Naive thymus-derived CD8-positive, alpha-beta T cell (primary cell): ENCODE measurements around the gene OR10H1. TPM values are rescaled to one million over a fixed set of nuclear protein-coding genes. Genes with fewer than 3 reads are reported as not detected.
"Not testable (repeated sequence)": the region's sequence is repeated elsewhere in the genome, so short reads cannot be mapped to it uniquely, and the experiment has no call there.

Experiments used
- ATAC-seq, 2 donors: fragments of 150-1000 bp; cut with Tn5 transposase in 1 of 2; sonication (Bioruptor Pico), chemical (Tn5 transposase) in 1 of 2; 1 replicate in 1 of 2; 2 replicates in 1 of 2; pipeline ENCODE4 v1.10.0; 2021; ENCODE audit warnings: mild to moderate bottlenecking in 2 of 2, moderate library complexity in 2 of 2
- POLR2A ChIA-PET: fragments of 350-600 bp; sonication (Branson Sonifier 250); formaldehyde crosslinking; loops from one replicate; lab custom pipeline; 2021; ENCODE audit warnings: antibody characterized with exemption; lab: Charles Lee
- DNase-seq, 10 donors: peaks; one replicate each; pipeline versions ENCODE4 v3.0.0 to v3.0.0-alpha.2; 2020 to 2022
- H3K27ac Mint-ChIP-seq, 10 donors: one replicate each; pipeline ENCODE4 v1.8.0; 2020 to 2022; ENCODE audit warnings: mild to moderate bottlenecking in 10 of 10, mixed read lengths in 10 of 10, moderate library complexity in 4 of 10, inconsistent platforms in 1 of 10
- H3K27me3 Mint-ChIP-seq, 5 donors: one replicate each; pipeline ENCODE4 v1.8.0; 2021 to 2022; ENCODE audit warnings: mixed read lengths in 5 of 5
- H3K36me3 Mint-ChIP-seq, 3 donors: one replicate each; pipeline ENCODE4 v1.8.0; 2020 to 2022; ENCODE audit warnings: mixed read lengths in 3 of 3, mild to moderate bottlenecking in 2 of 3, inconsistent platforms in 1 of 3
- H3K4me1 Mint-ChIP-seq, 4 donors: one replicate each; pipeline ENCODE4 v1.8.0; 2021 to 2022; ENCODE audit warnings: mixed read lengths in 4 of 4
- H3K4me3 Mint-ChIP-seq, 10 donors: one replicate each; pipeline ENCODE4 v1.8.0; 2020 to 2022; ENCODE audit warnings: mild to moderate bottlenecking in 10 of 10, mixed read lengths in 10 of 10, moderate library complexity in 6 of 10, inconsistent platforms in 1 of 10
- H3K9me3 Mint-ChIP-seq, 9 donors: one replicate each; pipeline ENCODE4 v1.8.0; 2020 to 2022; ENCODE audit warnings: mixed read lengths in 9 of 9, mild to moderate bottlenecking in 3 of 9, inconsistent platforms in 1 of 9, moderate library complexity in 1 of 9
- polyA plus RNA-seq, 3 donors: library from polyadenylated mRNA; unstranded; fragments of 300-500 nt; fragmentation: Illumina TruSeq; gene quantifications; one replicate each; pipeline ENCODE4 v1.2.3, GENCODE V29; 2021
- total RNA-seq, 8 experiments: library from RNA in 2 of 8; stranded (reverse) in 2 of 8; gene quantifications; one replicate each; pipeline ENCODE4 v1.2.3 and lab custom pipeline; 2021 to 2026

The OR10H1 gene
- total and polyA plus RNA-seq, 5 experiments from 2014 or later: not detected

- Mint-ChIP-seq H3K36me3 (no peaks in the 10 kb centered on the region), H3K4me3 (no peak overlapping the region), H3K9me3 (no peaks in the 10 kb centered on the region), H3K27me3 (no peaks in the 10 kb centered on the region), H3K27ac (no peak overlapping the region), H3K4me1 (peaks cover 33 to 55% (median 49%) of the 10 kb centered on the region in 4 donors)
- DNase-seq: no peak
- POLR2A ChIA-PET: interaction anchor here (0.6 to 1.1 kb wide), 3 partner anchors 9 to 100 kb away, joined by 3 to 4 read pairs (median 4); no protein-coding TSS in a partner anchor
- ATAC-seq: no peak
These were observed 25.4 kb upstream of the OR10H1 start for GRCh38 chr19:15840833-15841232.

DNA sequence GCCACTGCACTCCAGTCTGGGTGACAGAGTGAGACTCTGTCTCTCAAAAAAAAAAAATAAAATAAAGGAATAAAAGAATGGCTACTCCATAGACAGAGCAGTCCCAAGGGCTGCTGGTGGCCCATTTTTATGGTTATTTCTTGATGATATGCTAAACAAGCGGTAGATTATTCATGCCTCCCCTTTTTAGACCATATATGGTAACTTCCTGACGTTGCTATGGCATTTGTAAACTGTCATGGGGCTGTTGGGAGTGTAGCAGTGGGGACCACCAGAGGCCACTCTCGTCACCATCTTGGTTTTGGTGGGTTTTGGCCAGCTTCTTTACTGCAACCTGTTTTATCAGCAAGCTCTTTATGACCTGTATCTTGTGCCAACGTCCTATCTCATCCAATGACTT is 24.4 kb upstream of the OR10H1 start:
- DNase-seq, ATAC-seq, H3K27me3 Mint-ChIP-seq, H3K36me3 Mint-ChIP-seq, POLR2A ChIA-PET, H3K9me3 Mint-ChIP-seq: not testable (repeated sequence)
- H3K4me1 Mint-ChIP-seq: peaks cover 30 to 55% (median 47%) of the 10 kb centered on the region in 4 donors
- peak overlapping the region in 1 of 10 donors; percentile 31 for H3K4me3 Mint-ChIP-seq
- H3K27ac Mint-ChIP-seq: peak overlapping the region in 6 of 10 donors; percentile 1 to 58 (median 26)

DNA sequence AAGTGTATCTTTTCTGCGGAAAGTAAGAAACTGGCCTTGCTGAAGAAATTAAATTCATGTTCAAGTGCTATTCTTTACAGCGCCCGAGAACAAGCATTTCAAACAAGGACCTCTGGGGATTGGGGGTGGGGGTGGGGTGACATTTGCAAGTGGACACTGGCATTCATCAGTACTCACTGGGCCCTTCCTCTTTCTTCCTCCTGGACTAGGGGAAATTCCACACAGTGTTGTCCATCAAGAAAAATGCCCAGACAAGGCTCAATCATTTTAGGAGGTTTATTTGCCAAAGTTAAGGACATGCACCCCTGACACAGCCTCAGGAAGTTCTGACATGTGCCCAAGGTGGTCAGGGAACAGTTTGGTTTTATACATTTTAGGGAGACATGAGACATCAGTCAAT is 22.9 kb upstream of the OR10H1 start:
- H3K27ac Mint-ChIP-seq: peak overlapping the region; percentile 32 to 96 (median 80)
- H3K27me3 Mint-ChIP-seq: no peaks in the 10 kb centered on the region
- ATAC-seq: no peak
- DNase-seq: no peak
- no peaks in the 10 kb centered on the region for H3K36me3 Mint-ChIP-seq
- peak overlapping the region in 7 of 10 donors; percentile 19 to 61 (median 32) for H3K4me3 Mint-ChIP-seq
- POLR2A ChIA-PET: no interaction called here
- no peaks in the 10 kb centered on the region for H3K9me3 Mint-ChIP-seq
- peaks cover 22 to 43% (median 34%) of the 10 kb centered on the region in 4 donors for H3K4me1 Mint-ChIP-seq

GRCh38 chr19:15837221-15837731 is 21.8 kb upstream of the OR10H1 start:
- Mint-ChIP-seq H3K27ac (peak overlapping the region in 9 of 10 donors; percentile 92 to 99 (median 97)), H3K4me1 (peaks cover 16 to 36% (median 28%) of the 10 kb centered on the region in 4 donors), H3K9me3 (no peaks in the 10 kb centered on the region), H3K36me3 (no peaks in the 10 kb centered on the region), H3K4me3 (peak overlapping the region; percentile 85 to 98 (median 96)), H3K27me3 (no peaks in the 10 kb centered on the region)
- DNase-seq: no peak
- POLR2A ChIA-PET: interaction anchor here (0.9 to 2.1 kb wide), 22 partner anchors 11 to 545 kb away, joined by 3 to 9 read pairs (median 5); partner anchors contain the start of genes AKAP8L, AP1M1, CYP4F12 and OR10H1
- no peak for ATAC-seq

DNA sequence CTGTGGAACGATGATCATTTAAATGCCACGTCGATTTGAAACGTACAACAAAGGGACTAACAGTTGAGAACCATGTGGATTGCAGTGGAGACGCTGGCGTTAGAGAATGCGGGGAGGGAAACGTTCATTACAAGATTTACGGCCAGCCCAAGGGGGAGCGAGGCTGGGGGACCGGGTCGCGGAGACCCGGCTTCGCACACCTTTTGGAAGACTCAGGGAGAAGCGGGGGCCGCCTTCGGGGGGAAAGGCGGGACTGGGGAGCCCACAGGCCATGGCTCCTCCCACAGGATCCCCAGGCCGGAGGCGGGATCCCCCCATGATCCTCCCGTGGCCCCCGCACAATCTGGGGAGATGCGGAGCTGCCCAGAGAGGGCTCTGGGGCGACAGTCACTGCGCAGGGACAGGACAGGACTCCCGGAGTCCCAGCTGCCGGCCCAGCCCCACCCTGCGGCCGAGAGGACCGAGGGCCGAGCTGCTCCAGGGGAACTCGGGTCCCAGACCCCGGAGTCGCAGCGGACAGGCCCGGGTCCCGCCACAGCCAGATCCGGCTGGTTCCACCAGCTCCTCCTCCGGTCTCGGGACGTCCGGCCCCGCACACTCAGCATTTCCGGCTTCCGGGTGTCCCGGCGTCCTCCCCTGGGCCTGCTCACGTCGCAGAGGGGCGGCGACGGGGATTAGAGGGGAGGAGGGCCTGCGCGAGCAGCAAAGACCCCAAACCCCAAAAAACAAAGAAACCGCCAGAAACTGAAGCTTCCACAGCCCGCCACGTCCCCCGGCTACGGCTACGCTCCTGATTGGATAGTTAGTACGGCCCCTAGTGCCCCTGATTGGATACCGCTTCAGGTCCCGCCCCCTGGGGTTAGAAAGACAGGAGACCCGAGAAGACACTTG is 21.1 kb upstream of the OR10H1 start:
- Mint-ChIP-seq H3K27me3 (no peaks in the 10 kb centered on the region), H3K27ac (peak overlapping the region in 9 of 10 donors; percentile 92 to 100 (median 99)), H3K36me3 (no peaks in the 10 kb centered on the region), H3K9me3 (no peaks in the 10 kb centered on the region), H3K4me1 (peaks cover 16 to 32% (median 26%) of the 10 kb centered on the region in 4 donors), H3K4me3 (peak overlapping the region; percentile 85 to 98 (median 97))
- POLR2A ChIA-PET: interaction anchor here (0.6 to 2.1 kb wide), 28 partner anchors 10 to 546 kb away, joined by 3 to 9 read pairs (median 4); partner anchors contain the start of genes AKAP8L, AP1M1, CYP4F12 and KLF2
- DNase-seq: peak; percentile 85 to 100 (median 98)
- peak; percentile 87 to 88 for ATAC-seq

- not testable (repeated sequence) for H3K27me3 Mint-ChIP-seq, H3K36me3 Mint-ChIP-seq, H3K9me3 Mint-ChIP-seq
- Mint-ChIP-seq H3K4me3 (peak overlapping the region; percentile 85 to 98 (median 97)), H3K27ac (peak overlapping the region in 7 of 10 donors; percentile 92 to 100 (median 99)), H3K4me1 (peaks cover 16 to 32% (median 26%) of the 10 kb centered on the region in 4 donors)
- POLR2A ChIA-PET: interaction anchor here (0.6 to 2.1 kb wide), 18 partner anchors 9 to 547 kb away, joined by 3 to 9 read pairs (median 4); partner anchors contain the start of genes AKAP8L and TPM4
- DNase-seq (peak in 9 of 10 donors; percentile 18 to 89 (median 72)), ATAC-seq (peak; percentile 59)
These were observed 20.3 kb upstream of the OR10H1 start for GRCh38 chr19:15835565-15836329.

DNA sequence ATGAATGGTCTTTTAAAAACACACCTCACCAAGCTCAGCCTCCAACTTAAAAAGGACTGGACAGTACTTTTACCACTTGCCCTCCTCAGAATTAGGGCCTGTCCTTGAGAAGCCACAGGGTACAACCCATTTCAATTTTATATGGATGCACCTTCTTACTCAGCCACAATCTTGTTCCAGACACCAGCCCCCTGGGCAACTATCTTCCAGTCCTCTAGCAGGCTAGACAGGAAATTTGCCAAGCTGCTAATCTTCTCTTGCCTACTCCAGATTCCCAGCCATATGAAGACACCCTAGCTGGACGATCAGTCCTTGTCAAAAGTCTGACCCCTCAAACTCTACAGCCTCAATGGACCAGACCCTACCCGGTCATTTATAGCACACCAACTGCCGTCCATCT is 18.8 kb upstream of the OR10H1 start:
- H3K27ac Mint-ChIP-seq, DNase-seq, H3K36me3 Mint-ChIP-seq, H3K27me3 Mint-ChIP-seq, H3K4me3 Mint-ChIP-seq, ATAC-seq, POLR2A ChIA-PET, H3K9me3 Mint-ChIP-seq: not testable (repeated sequence)
- H3K4me1 Mint-ChIP-seq: peaks cover 16 to 34% (median 26%) of the 10 kb centered on the region in 4 donors

DNA sequence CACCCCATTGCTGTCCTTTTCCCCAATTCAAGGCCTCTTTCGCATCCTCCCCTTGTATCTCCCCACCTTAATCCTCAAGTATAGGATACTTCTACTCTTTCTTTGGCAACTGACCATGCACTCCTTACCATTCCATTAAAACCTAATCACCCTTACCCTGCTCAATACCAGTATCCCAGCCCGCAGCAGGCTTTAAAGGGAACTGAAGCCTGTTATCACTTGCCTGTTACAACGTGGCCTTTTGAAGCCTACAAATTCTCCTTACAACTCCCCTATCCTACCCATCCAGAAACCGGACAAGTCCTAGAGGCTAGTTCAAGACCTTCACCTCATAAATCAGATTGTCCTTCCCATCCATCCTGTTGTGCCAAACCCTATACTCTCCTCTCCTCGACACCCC is 16.2 kb upstream of the OR10H1 start:
- Mint-ChIP-seq H3K27me3 (no peaks in the 10 kb centered on the region), H3K4me3 (no peak overlapping the region), H3K4me1 (peaks cover 8 to 15% (median 9%) of the 10 kb centered on the region in 4 donors), H3K9me3 (no peaks in the 10 kb centered on the region), H3K36me3 (no peaks in the 10 kb centered on the region), H3K27ac (no peak overlapping the region)
- no peak for DNase-seq
- ATAC-seq: no peak
- POLR2A ChIA-PET: interaction anchor here (0.9 kb wide), 1 partner anchor 38 kb away, joined by 3 read pairs; no protein-coding TSS in a partner anchor

DNA sequence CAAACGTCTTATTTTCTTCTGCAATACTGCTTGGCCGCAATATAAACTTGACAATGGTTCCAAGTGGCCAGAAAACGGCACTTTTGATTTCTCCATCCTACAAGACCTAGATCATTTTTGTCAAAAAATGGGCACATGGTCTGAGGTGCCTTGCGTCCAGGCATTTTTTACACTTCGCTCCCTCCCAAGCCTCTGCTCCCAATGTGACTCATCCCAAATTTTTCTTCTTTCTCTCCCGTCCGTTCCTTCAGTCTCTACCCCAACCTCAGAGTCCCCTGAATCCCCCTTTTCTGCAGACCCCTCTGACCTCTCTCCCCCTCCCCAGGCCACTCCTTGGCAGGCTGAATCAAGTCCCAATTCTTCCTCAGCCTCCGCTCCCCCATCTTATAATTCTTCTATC is 14.3 kb upstream of the OR10H1 start:
- Mint-ChIP-seq H3K27ac (peak overlapping the region in 1 of 10 donors; percentile 28), H3K9me3 (no peaks in the 10 kb centered on the region)
- POLR2A ChIA-PET: no interaction called here

GRCh38 chr19:15829306-15829698 is 13.8 kb upstream of the OR10H1 start:
- H3K36me3 Mint-ChIP-seq: no peaks in the 10 kb centered on the region
- no peaks in the 10 kb centered on the region for H3K27me3 Mint-ChIP-seq
- H3K4me3 Mint-ChIP-seq: no peak overlapping the region
- H3K27ac Mint-ChIP-seq: peak overlapping the region in 1 of 10 donors; percentile 49
- peaks cover 0 to 3% (median 1%) of the 10 kb centered on the region in 4 donors for H3K4me1 Mint-ChIP-seq
- no peaks in the 10 kb centered on the region for H3K9me3 Mint-ChIP-seq
- POLR2A ChIA-PET: no interaction called here
- no peak for DNase-seq
- ATAC-seq: no peak

More for the DNA sequence above, 14.3 kb upstream of the OR10H1 start:
- H3K4me1 Mint-ChIP-seq: peaks cover 0 to 3% (median 1%) of the 10 kb centered on the region in 4 donors
- DNase-seq (no peak), ATAC-seq (no peak)
- no peak overlapping the region for H3K4me3 Mint-ChIP-seq
- no peaks in the 10 kb centered on the region for H3K27me3 Mint-ChIP-seq
- H3K36me3 Mint-ChIP-seq: no peaks in the 10 kb centered on the region

- H3K4me3 Mint-ChIP-seq, H3K4me1 Mint-ChIP-seq, DNase-seq, H3K27me3 Mint-ChIP-seq, ATAC-seq, POLR2A ChIA-PET, H3K36me3 Mint-ChIP-seq, H3K9me3 Mint-ChIP-seq: not testable (repeated sequence)
- H3K27ac Mint-ChIP-seq: peak overlapping the region in 1 of 10 donors; percentile 49
These were observed 13.3 kb upstream of the OR10H1 start for GRCh38 chr19:15828611-15829305.
